Fibroblast of skin of left quadriceps (primary cell): ENCODE measurements around the gene SETD1A.

Source experiments
- DNase-seq, 2 experiments: peaks; one replicate each; pipeline ENCODE4 v3.0.0-alpha.2; 2013; ENCODE audit warnings: low read depth in 2 of 2

SETD1A gene

GRCh38 chr16:30953511-30954124 is 3.9 kb upstream of the SETD1A start:
- peak; percentile 39 to 40 for DNase-seq

- no peak for DNase-seq
These were observed 2.6 kb upstream of the SETD1A start for GRCh38 chr16:30954993-30955392.

GRCh38 chr16:30956601-30957455 is 726 bp upstream of the SETD1A start:
- peak; percentile 71 for DNase-seq

GRCh38 chr16:30958175-30959079 is 873 bp downstream of the SETD1A start:
- DNase-seq, result peak in 1 of 2 experiments; percentile 20

- DNase-seq, result no peak
These were observed 3.8 kb downstream of the SETD1A start for GRCh38 chr16:30961384-30961783.

GRCh38 chr16:30963925-30964511 is 6.5 kb downstream of the SETD1A start:
- no peak for DNase-seq

- no peak for DNase-seq
These were observed 7.1 kb downstream of the SETD1A start for GRCh38 chr16:30964574-30965226.

- DNase-seq, result no peak
These were observed 7.9 kb downstream of the SETD1A start for GRCh38 chr16:30965436-30965835.

GRCh38 chr16:30966033-30966619 is 8.6 kb downstream of the SETD1A start:
- DNase-seq, result no peak

- DNase-seq, result no peak
These were observed 10.2 kb downstream of the SETD1A start for GRCh38 chr16:30967795-30968194.

- DNase-seq, result no peak
These were observed 11.8 kb downstream of the SETD1A start for GRCh38 chr16:30969246-30969842.

GRCh38 chr16:30971298-30971697 is 13.7 kb downstream of the SETD1A start:
- no peak for DNase-seq

GRCh38 chr16:30972872-30973271 is 15.3 kb downstream of the SETD1A start:
- no peak for DNase-seq

GRCh38 chr16:30974348-30974747 is 16.8 kb downstream of the SETD1A start:
- DNase-seq, result no peak

GRCh38 chr16:30976486-30976885 is 18.9 kb downstream of the SETD1A start:
- DNase-seq, result no peak

- DNase-seq, result no peak
These were observed 19.9 kb downstream of the SETD1A start for GRCh38 chr16:30977502-30977901.

- DNase-seq, result no peak
These were observed 21.8 kb downstream of the SETD1A start for GRCh38 chr16:30979170-30980022.

GRCh38 chr16:30980023-30980371 is 22.4 kb downstream of the SETD1A start:
- DNase-seq, result no peak

- no peak for DNase-seq
These were observed 22.9 kb downstream of the SETD1A start for GRCh38 chr16:30980434-30980833.

GRCh38 chr16:30980959-30981358 is 23.4 kb downstream of the SETD1A start:
- no peak for DNase-seq
